CD14-positive monocyte (primary cell): ENCODE measurements around the gene HSBP1L1. TPM values are rescaled to one million over a fixed set of nuclear protein-coding genes. Genes with fewer than 3 reads are reported as not detected.

Experiments
- DNase-seq, 3 donors: peaks; one replicate each; pipeline ENCODE4 v3.0.0-alpha.2; 2011 to 2022
- H2AFZ ChIP-seq: 2 replicates; pipeline ENCODE4 v1.6.0; 2012; ENCODE audit warnings: mild to moderate bottlenecking, low read depth, low read length, inconsistent platforms; ENCODE audit not compliant: insufficient read depth, poor library complexity, severe bottlenecking
- H3K27ac ChIP-seq, 2 donors: 1 replicate in 1 of 2; 2 replicates in 1 of 2; pipeline ENCODE4 v1.5.1; 2012 to 2013; ENCODE audit warnings: low read length in 2 of 2, control low read depth in 1 of 2, inconsistent platforms in 1 of 2, low read depth in 1 of 2, mild to moderate bottlenecking in 1 of 2
- H3K27me3 ChIP-seq, 2 donors: one replicate each; pipeline versions ENCODE4 v1.6.0 to v1.6.1; 2011 to 2013; ENCODE audit warnings: low read length in 2 of 2; ENCODE audit not compliant: control insufficient read depth in 2 of 2, insufficient read depth in 2 of 2
- H3K36me3 ChIP-seq, 2 donors: replicated peaks in 1 of 2; 1 replicate in 1 of 2; 2 replicates in 1 of 2; pipeline versions ENCODE4 v1.5.1 to v1.6.1; 2012 to 2013; ENCODE audit warnings: low read length in 2 of 2, control low read depth in 1 of 2, inconsistent platforms in 1 of 2, mild to moderate bottlenecking in 1 of 2; ENCODE audit not compliant: insufficient read depth in 2 of 2, control insufficient read depth in 1 of 2
- H3K4me1 ChIP-seq, 2 donors: 1 replicate in 1 of 2; 2 replicates in 1 of 2; pipeline versions ENCODE4 v1.5.1 to v1.6.1; 2012 to 2013; ENCODE audit warnings: low read length in 2 of 2, control low read depth in 1 of 2, inconsistent platforms in 1 of 2, mild to moderate bottlenecking in 1 of 2, moderate library complexity in 1 of 2; ENCODE audit not compliant: insufficient read depth in 2 of 2, control insufficient read depth in 1 of 2
- H3K4me2 ChIP-seq: replicated peaks from 2 replicates; pipeline ENCODE3; 2012; ENCODE audit warnings: low read length, moderate library complexity, mild to moderate bottlenecking; ENCODE audit not compliant: poor library complexity, severe bottlenecking; ENCODE audit errors: extremely low read depth
- H3K4me3 ChIP-seq, 3 experiments: fragments of 200-600 bp in 1 of 3; sonication (generic) in 1 of 3; replicated peaks in 1 of 3; 1 replicate in 2 of 3; 2 replicates in 1 of 3; pipeline ENCODE4 v1.5.1; 2011 to 2013; ENCODE audit warnings: low read length in 3 of 3, mild to moderate bottlenecking in 3 of 3, control low read depth in 2 of 3, low read depth in 2 of 3, inconsistent platforms in 1 of 3, moderate library complexity in 1 of 3
- H3K79me2 ChIP-seq: 2 replicates; pipeline ENCODE4 v1.6.0; 2012; ENCODE audit warnings: mild to moderate bottlenecking, control low read depth, inconsistent platforms, low read length, moderate library complexity; ENCODE audit not compliant: insufficient read depth
- H3K9ac ChIP-seq: 2 replicates; pipeline ENCODE4 v1.6.0; 2017; ENCODE audit warnings: low read length, mild to moderate bottlenecking; ENCODE audit not compliant: insufficient read depth, poor library complexity, severe bottlenecking
- H3K9me3 ChIP-seq, 2 donors: replicated peaks in 1 of 2; 1 replicate in 1 of 2; 2 replicates in 1 of 2; pipeline versions ENCODE4 v1.5.1 to v1.6.1; 2012 to 2013; ENCODE audit warnings: low read length in 2 of 2, control low read depth in 1 of 2; ENCODE audit not compliant: control insufficient read depth in 1 of 2, insufficient read depth in 1 of 2
- H4K20me1 ChIP-seq: 2 replicates; pipeline ENCODE4 v1.6.0; 2012; ENCODE audit warnings: mild to moderate bottlenecking, low read length, control low read depth, moderate library complexity; ENCODE audit not compliant: insufficient read depth
- H3K27ac Mint-ChIP-seq, 7 donors: one replicate each; pipeline ENCODE4 v1.8.0; 2020; ENCODE audit warnings: mild to moderate bottlenecking in 7 of 7, mixed read lengths in 7 of 7, moderate library complexity in 6 of 7, inconsistent platforms in 2 of 7
- H3K27me3 Mint-ChIP-seq, 3 donors: one replicate each; pipeline ENCODE4 v1.8.0; 2021 to 2022; ENCODE audit warnings: low read depth in 3 of 3, mild to moderate bottlenecking in 3 of 3, mixed read lengths in 3 of 3, moderate library complexity in 3 of 3, inconsistent platforms in 1 of 3
- H3K36me3 Mint-ChIP-seq, 2 donors: one replicate each; pipeline ENCODE4 v1.8.0; 2020; ENCODE audit warnings: mixed read lengths in 2 of 2, inconsistent platforms in 1 of 2, mild to moderate bottlenecking in 1 of 2
- H3K4me1 Mint-ChIP-seq: one replicate; pipeline ENCODE4 v1.8.0; 2020; ENCODE audit warnings: mild to moderate bottlenecking, mixed read lengths
- H3K4me3 Mint-ChIP-seq, 2 donors: one replicate each; pipeline ENCODE4 v1.8.0; 2020; ENCODE audit warnings: mild to moderate bottlenecking in 2 of 2, mixed read lengths in 2 of 2, moderate library complexity in 1 of 2
- H3K9me3 Mint-ChIP-seq, 7 donors: one replicate each; pipeline ENCODE4 v1.8.0; 2020 to 2022; ENCODE audit warnings: mixed read lengths in 7 of 7, mild to moderate bottlenecking in 6 of 7, moderate library complexity in 6 of 7, inconsistent platforms in 2 of 7
- WGBS: methylation state at CpG from one replicate; pipeline ENCODE4 v1.1.5; 2013; ENCODE audit warnings: missing lambda C conversion rate; ENCODE audit not compliant: insufficient coverage; 5-methylcytosine and 5-hydroxymethylcytosine counted together
- intact Hi-C, 2 donors: fragments of 100-400 bp; cut with micrococcal nuclease; formaldehyde crosslinking; loops; one replicate each; pipeline versions ENCODE4 v1.15.0 to v1.15.1; 2023
- polyA plus RNA-seq, 3 donors: library from polyadenylated mRNA; depleted of rRNA in 1 of 3; unstranded in 2 of 3; stranded (reverse) in 1 of 3; fragments of 300-500 nt in 2 of 3; fragments of >200 nt in 1 of 3; fragmentation: Illumina TruSeq in 2 of 3; gene quantifications; 1 replicate in 2 of 3; 2 replicates in 1 of 3; pipeline ENCODE4 v1.2.3, GENCODE V29; 2012 to 2021
- TF ChIP-seq, protein P1 (sequence below): fragments of 200-600 bp; IDR thresholded peaks from one replicate; pipeline ENCODE4 v1.8.0; 2022; ENCODE audit warnings: antibody characterized with exemption, mild to moderate bottlenecking

HSBP1L1 gene
- polyA plus RNA-seq, 3 donors, result 2.5 to 13.2 (median 10.8) TPM

DNA sequence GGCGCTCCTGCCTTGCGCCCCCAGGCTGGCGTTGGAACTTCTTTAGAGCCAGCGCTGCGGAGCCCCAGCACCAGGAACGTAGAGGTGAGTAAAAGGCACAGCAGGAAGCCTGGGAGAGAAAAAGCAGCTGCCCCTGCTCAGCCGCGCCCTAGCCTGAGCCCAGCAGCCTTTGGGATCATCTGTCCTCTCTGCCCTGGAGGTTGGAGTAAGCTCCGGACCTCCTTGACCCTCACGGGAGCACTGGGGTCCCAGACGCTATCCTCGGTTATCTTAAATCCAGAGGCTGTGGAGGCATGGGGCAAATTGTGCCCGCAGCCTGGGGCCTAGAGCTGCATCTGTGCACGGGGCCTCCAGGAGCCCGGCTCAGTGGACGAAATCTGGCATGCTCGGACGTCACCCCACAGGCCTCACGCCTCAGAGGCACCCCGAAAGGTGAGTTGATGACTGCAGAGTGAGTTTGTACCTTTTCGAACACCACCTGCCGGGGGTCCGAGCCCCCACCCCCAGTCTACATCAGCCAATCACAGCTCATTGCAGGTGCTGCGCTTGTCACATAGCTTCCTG is 11.4 kb upstream of the HSBP1L1 start:
- Histone ChIP-seq H4K20me1 (peaks cover 27% of the 10 kb centered on the region), H3K4me3 (no peak overlapping the region), H3K79me2 (peaks cover 30% of the 10 kb centered on the region), H3K27ac (no peak overlapping the region), H3K9ac (no peak overlapping the region), H3K36me3 (peaks cover 3 to 11% of the 10 kb centered on the region in 2 donors), H3K9me3 (no peaks in the 10 kb centered on the region), H2AFZ (no peak overlapping the region), H3K27me3 (peaks cover 0 to 2% of the 10 kb centered on the region in 2 donors), H3K4me1 (peaks cover 29 to 41% of the 10 kb centered on the region in 2 donors), H3K4me2 (no peak overlapping the region)
- peaks cover 0 to 3% (median 0%) of the 10 kb centered on the region in 7 donors for H3K9me3 Mint-ChIP-seq
- peaks cover 4 to 14% (median 8%) of the 10 kb centered on the region in 3 donors for H3K27me3 Mint-ChIP-seq
- peaks cover 11 to 16% of the 10 kb centered on the region in 2 donors for H3K36me3 Mint-ChIP-seq
- intact Hi-C loops, result loop anchor here (5.0 to 10.0 kb wide), 4 partner anchors 34 to 158 kb away; partner anchors contain the start of genes RBFA (in 2 of the 2), TXNL4A (in 2 of the 2) and KCNG2 (in 1 of the 2)
- WGBS, result 91% methylated on average over 19 of the region's 24 CpGs
- H3K4me3 Mint-ChIP-seq, result no peak overlapping the region
- DNase-seq, result no peak
- H3K4me1 Mint-ChIP-seq, result peaks cover 39% of the 10 kb centered on the region
- no peak overlapping the region for H3K27ac Mint-ChIP-seq
- TF ChIP-seq, protein P1, sequence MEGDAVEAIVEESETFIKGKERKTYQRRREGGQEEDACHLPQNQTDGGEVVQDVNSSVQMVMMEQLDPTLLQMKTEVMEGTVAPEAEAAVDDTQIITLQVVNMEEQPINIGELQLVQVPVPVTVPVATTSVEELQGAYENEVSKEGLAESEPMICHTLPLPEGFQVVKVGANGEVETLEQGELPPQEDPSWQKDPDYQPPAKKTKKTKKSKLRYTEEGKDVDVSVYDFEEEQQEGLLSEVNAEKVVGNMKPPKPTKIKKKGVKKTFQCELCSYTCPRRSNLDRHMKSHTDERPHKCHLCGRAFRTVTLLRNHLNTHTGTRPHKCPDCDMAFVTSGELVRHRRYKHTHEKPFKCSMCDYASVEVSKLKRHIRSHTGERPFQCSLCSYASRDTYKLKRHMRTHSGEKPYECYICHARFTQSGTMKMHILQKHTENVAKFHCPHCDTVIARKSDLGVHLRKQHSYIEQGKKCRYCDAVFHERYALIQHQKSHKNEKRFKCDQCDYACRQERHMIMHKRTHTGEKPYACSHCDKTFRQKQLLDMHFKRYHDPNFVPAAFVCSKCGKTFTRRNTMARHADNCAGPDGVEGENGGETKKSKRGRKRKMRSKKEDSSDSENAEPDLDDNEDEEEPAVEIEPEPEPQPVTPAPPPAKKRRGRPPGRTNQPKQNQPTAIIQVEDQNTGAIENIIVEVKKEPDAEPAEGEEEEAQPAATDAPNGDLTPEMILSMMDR, result no peak

DNA sequence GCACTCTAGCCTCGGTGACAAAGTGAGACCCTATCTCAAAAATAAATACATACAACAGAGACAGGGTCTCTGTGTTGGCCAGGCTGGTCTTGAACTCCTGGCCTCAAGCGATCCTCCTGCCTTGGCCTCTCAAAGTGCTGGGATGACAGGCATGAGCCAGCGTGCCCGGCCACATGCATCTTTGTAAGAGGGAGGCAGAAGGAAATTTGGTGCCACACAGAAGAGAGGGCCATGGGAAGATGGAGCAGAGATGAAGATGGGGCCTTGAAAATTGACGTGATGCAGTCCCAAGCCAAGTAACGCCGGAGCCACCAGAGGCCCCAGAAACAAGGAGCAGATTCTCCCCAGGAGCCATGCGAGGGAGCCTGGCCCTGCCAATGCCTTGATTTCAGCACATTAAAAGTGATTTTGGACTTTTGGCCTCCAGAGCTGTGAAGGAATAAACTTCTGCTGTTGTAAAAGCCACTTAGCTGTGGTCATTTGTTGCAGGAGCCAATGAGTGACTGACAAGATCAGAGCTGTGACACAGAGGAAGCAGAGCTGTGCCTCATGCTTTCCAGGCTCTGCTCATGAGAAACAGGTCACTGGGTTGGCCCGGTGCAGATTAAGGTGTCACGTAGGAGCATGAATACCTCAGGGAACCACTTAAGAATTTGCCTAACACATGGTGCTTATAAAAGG is 10.3 kb upstream of the HSBP1L1 start:
- H2AFZ ChIP-seq, result no peak overlapping the region
- H3K36me3 ChIP-seq, result peaks cover under 1% of the 10 kb centered on the region in 2 donors
- peaks cover 24 to 31% of the 10 kb centered on the region in 2 donors for H3K4me1 ChIP-seq
- Mint-ChIP-seq H3K27me3 (peaks cover 4 to 14% (median 5%) of the 10 kb centered on the region in 3 donors), H3K9me3 (peaks cover 0 to 3% (median 0%) of the 10 kb centered on the region in 7 donors), H3K36me3 (peaks cover under 1 to 6% of the 10 kb centered on the region in 2 donors), H3K4me1 (peaks cover 29% of the 10 kb centered on the region), H3K4me3 (no peak overlapping the region), H3K27ac (peak overlapping the region in 2 of 7 donors; percentile 56 to 74)
- TF ChIP-seq, protein P1, result no peak
- H3K27ac ChIP-seq, result no peak overlapping the region
- DNase-seq, result peak in 1 of 3 donors; percentile 28
- WGBS, result 88% methylated on average over 7 of the region's 10 CpGs
- intact Hi-C loops, result loop anchor here (5.0 to 10.0 kb wide), 4 partner anchors 33 to 159 kb away; partner anchors contain the start of genes RBFA (in 2 of the 2), TXNL4A (in 2 of the 2) and KCNG2 (in 1 of the 2)
- H3K4me2 ChIP-seq, result no peak overlapping the region
- H3K9me3 ChIP-seq, result no peaks in the 10 kb centered on the region
- H3K4me3 ChIP-seq, result no peak overlapping the region
- no peak overlapping the region for H3K9ac ChIP-seq
- peaks cover 20% of the 10 kb centered on the region for H3K79me2 ChIP-seq
- peaks cover 16% of the 10 kb centered on the region for H4K20me1 ChIP-seq
- peaks cover 0 to 2% of the 10 kb centered on the region in 2 donors for H3K27me3 ChIP-seq
